ENCODE data around the gene EML6.

EML6 gene

GRCh38 chr2:54936766-54937165 lies 213.3 kb downstream of the EML6 start:
- H2BK5ac ChIP-seq (ENCODE audit: low read length) = no peak overlapping the region
- H3K4ac ChIP-seq (ENCODE audit: low read depth, low read length) = no peak overlapping the region
- H2BK15ac ChIP-seq (replicated peaks; ENCODE audit: low read depth) = no peak overlapping the region
- no peaks in the 10 kb centered on the region for H3K36me3 ChIP-seq (ENCODE audit: control insufficient read depth, insufficient read depth, low read length)
- no peak overlapping the region for H3K18ac ChIP-seq (ENCODE audit: low read length)
- no peaks in the 10 kb centered on the region for H3K79me2 ChIP-seq (ENCODE audit: control insufficient read depth, insufficient read depth, low read length)
- no peak overlapping the region for H3K23ac ChIP-seq (ENCODE audit: low read length)
- no peak overlapping the region for H2AK5ac ChIP-seq (ENCODE audit: low read length)
- no peaks in the 10 kb centered on the region for H3K27me3 ChIP-seq (ENCODE audit: insufficient read depth, low read length, poor library complexity)
- no peak overlapping the region for H3K56ac ChIP-seq (ENCODE audit: low read length)
- no peaks in the 10 kb centered on the region for H3K79me1 ChIP-seq (ENCODE audit: low read length)
- DNase-seq = no peak
- no peak overlapping the region for H3K4me2 ChIP-seq (ENCODE audit: low read length)
- H3K27ac ChIP-seq (ENCODE audit: low read depth, low read length) = no peak overlapping the region
- no peaks in the 10 kb centered on the region for H3K4me1 ChIP-seq (ENCODE audit: control insufficient read depth, low read depth, low read length)
- no peak overlapping the region for H4K5ac ChIP-seq (ENCODE audit: low read length)
- H2BK120ac ChIP-seq (ENCODE audit: low read depth, low read length) = no peak overlapping the region
- WGBS (ENCODE audit: extremely low coverage, insufficient coverage, low lambda C conversion rate) = no CpG with 5 or more reads among the region's 8 CpGs
- H4K8ac ChIP-seq (ENCODE audit: low read depth, low read length) = no peak overlapping the region
- H3K4me3 ChIP-seq (ENCODE audit: low read length) = no peak overlapping the region
- H3K9ac ChIP-seq (ENCODE audit: low read length) = no peak overlapping the region

- no peak overlapping the region for H4K8ac ChIP-seq (ENCODE audit: low read depth, low read length)
- H3K9ac ChIP-seq (ENCODE audit: low read length) = no peak overlapping the region
- H3K4me1 ChIP-seq (ENCODE audit: control insufficient read depth, low read depth, low read length) = no peaks in the 10 kb centered on the region
- H3K18ac ChIP-seq (ENCODE audit: low read length) = no peak overlapping the region
- H3K27ac ChIP-seq (ENCODE audit: low read depth, low read length) = no peak overlapping the region
- no peak for DNase-seq
- H3K27me3 ChIP-seq (ENCODE audit: insufficient read depth, low read length, poor library complexity) = no peaks in the 10 kb centered on the region
- H3K79me1 ChIP-seq (ENCODE audit: low read length) = no peaks in the 10 kb centered on the region
- H3K36me3 ChIP-seq (ENCODE audit: control insufficient read depth, insufficient read depth, low read length) = no peaks in the 10 kb centered on the region
- no peak overlapping the region for H2AK5ac ChIP-seq (ENCODE audit: low read length)
- H3K4me3 ChIP-seq (ENCODE audit: low read length) = no peak overlapping the region
- no peak overlapping the region for H3K56ac ChIP-seq (ENCODE audit: low read length)
- H2BK5ac ChIP-seq (ENCODE audit: low read length) = no peak overlapping the region
- H4K5ac ChIP-seq (ENCODE audit: low read length) = no peak overlapping the region
- no peak overlapping the region for H3K23ac ChIP-seq (ENCODE audit: low read length)
- H3K4me2 ChIP-seq (ENCODE audit: low read length) = no peak overlapping the region
- no peaks in the 10 kb centered on the region for H3K79me2 ChIP-seq (ENCODE audit: control insufficient read depth, insufficient read depth, low read length)
- no peak overlapping the region for H2BK120ac ChIP-seq (ENCODE audit: low read depth, low read length)
- H2BK15ac ChIP-seq (replicated peaks; ENCODE audit: low read depth) = no peak overlapping the region
- WGBS (ENCODE audit: extremely low coverage, insufficient coverage, low lambda C conversion rate) = no CpG with 5 or more reads among the region's 7 CpGs
- H3K4ac ChIP-seq (ENCODE audit: low read depth, low read length) = no peak overlapping the region
Observed at GRCh38 chr2:54939446-54940118, 216.1 kb downstream of the EML6 start.

GRCh38 chr2:54940723-54941122 lies 217.3 kb downstream of the EML6 start:
- H3K36me3 ChIP-seq (ENCODE audit: control insufficient read depth, insufficient read depth, low read length) = no peaks in the 10 kb centered on the region
- H2BK120ac ChIP-seq (ENCODE audit: low read depth, low read length) = no peak overlapping the region
- no peak overlapping the region for H3K23ac ChIP-seq (ENCODE audit: low read length)
- H3K18ac ChIP-seq (ENCODE audit: low read length) = no peak overlapping the region
- no peak overlapping the region for H2AK5ac ChIP-seq (ENCODE audit: low read length)
- H3K4ac ChIP-seq (ENCODE audit: low read depth, low read length) = no peak overlapping the region
- no peaks in the 10 kb centered on the region for H3K79me2 ChIP-seq (ENCODE audit: control insufficient read depth, insufficient read depth, low read length)
- no peak overlapping the region for H3K4me3 ChIP-seq (ENCODE audit: low read length)
- H3K4me1 ChIP-seq (ENCODE audit: control insufficient read depth, low read depth, low read length) = peaks cover 5% of the 10 kb centered on the region
- no peak overlapping the region for H4K5ac ChIP-seq (ENCODE audit: low read length)
- H3K4me2 ChIP-seq (ENCODE audit: low read length) = no peak overlapping the region
- H3K27me3 ChIP-seq (ENCODE audit: insufficient read depth, low read length, poor library complexity) = no peaks in the 10 kb centered on the region
- H3K9ac ChIP-seq (ENCODE audit: low read length) = no peak overlapping the region
- H3K79me1 ChIP-seq (ENCODE audit: low read length) = no peaks in the 10 kb centered on the region
- no CpG with 5 or more reads among the region's 3 CpGs for WGBS (ENCODE audit: extremely low coverage, insufficient coverage, low lambda C conversion rate)
- H2BK5ac ChIP-seq (ENCODE audit: low read length) = no peak overlapping the region
- no peak overlapping the region for H4K8ac ChIP-seq (ENCODE audit: low read depth, low read length)
- DNase-seq = no peak
- H3K56ac ChIP-seq (ENCODE audit: low read length) = no peak overlapping the region
- no peak overlapping the region for H3K27ac ChIP-seq (ENCODE audit: low read depth, low read length)
- H2BK15ac ChIP-seq (replicated peaks; ENCODE audit: low read depth) = no peak overlapping the region

GRCh38 chr2:54941248-54941984 lies 218.0 kb downstream of the EML6 start:
- no CpG with 5 or more reads among the region's 15 CpGs for WGBS (ENCODE audit: extremely low coverage, insufficient coverage, low lambda C conversion rate)
- Histone ChIP-seq H3K9ac (ENCODE audit: low read length) (no peak overlapping the region), H3K27me3 (ENCODE audit: insufficient read depth, low read length, poor library complexity) (no peaks in the 10 kb centered on the region), H3K79me2 (ENCODE audit: control insufficient read depth, insufficient read depth, low read length) (no peaks in the 10 kb centered on the region), H3K4ac (ENCODE audit: low read depth, low read length) (no peak overlapping the region), H2AK5ac (ENCODE audit: low read length) (no peak overlapping the region), H2BK15ac (replicated peaks; ENCODE audit: low read depth) (no peak overlapping the region), H4K8ac (ENCODE audit: low read depth, low read length) (no peak overlapping the region), H2BK120ac (ENCODE audit: low read depth, low read length) (no peak overlapping the region), H3K79me1 (ENCODE audit: low read length) (no peaks in the 10 kb centered on the region), H3K56ac (ENCODE audit: low read length) (no peak overlapping the region), H4K5ac (ENCODE audit: low read length) (no peak overlapping the region), H3K36me3 (ENCODE audit: control insufficient read depth, insufficient read depth, low read length) (no peaks in the 10 kb centered on the region), H3K4me2 (ENCODE audit: low read length) (no peak overlapping the region), H3K18ac (ENCODE audit: low read length) (no peak overlapping the region), H3K4me1 (ENCODE audit: control insufficient read depth, low read depth, low read length) (peaks cover 11% of the 10 kb centered on the region), H3K4me3 (ENCODE audit: low read length) (no peak overlapping the region), H3K27ac (ENCODE audit: low read depth, low read length) (no peak overlapping the region), H2BK5ac (ENCODE audit: low read length) (no peak overlapping the region), H3K23ac (ENCODE audit: low read length) (no peak overlapping the region)
- DNase-seq = no peak

DNA sequence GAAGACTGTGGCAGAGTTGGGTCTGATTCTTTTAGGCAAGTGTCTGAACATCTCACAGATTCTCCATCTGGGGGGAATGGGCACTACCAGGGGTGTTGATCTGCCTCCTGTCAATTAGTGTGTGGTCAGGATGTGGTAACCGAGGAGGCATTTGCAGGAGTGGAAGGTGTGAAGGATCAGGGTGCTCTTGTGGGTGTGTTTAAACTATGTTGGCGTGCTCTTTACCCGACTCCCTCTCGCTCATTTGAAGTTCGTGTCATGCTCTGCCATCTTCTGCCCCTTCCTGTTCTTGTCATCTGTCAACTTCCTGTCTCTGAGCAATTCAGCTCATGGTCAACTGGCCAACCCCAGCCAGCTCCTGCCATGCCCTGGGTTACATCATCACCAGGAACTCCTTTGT lies 218.9 kb downstream of the EML6 start:
- H2BK5ac ChIP-seq (ENCODE audit: low read length) = no peak overlapping the region
- no CpG with 5 or more reads among the region's 5 CpGs for WGBS (ENCODE audit: extremely low coverage, insufficient coverage, low lambda C conversion rate)
- no peak overlapping the region for H3K27ac ChIP-seq (ENCODE audit: low read depth, low read length)
- H2AK5ac ChIP-seq (ENCODE audit: low read length) = no peak overlapping the region
- H3K4me3 ChIP-seq (ENCODE audit: low read length) = no peak overlapping the region
- H3K4me1 ChIP-seq (ENCODE audit: control insufficient read depth, low read depth, low read length) = peaks cover 16% of the 10 kb centered on the region
- H3K4ac ChIP-seq (ENCODE audit: low read depth, low read length) = no peak overlapping the region
- no peak overlapping the region for H3K23ac ChIP-seq (ENCODE audit: low read length)
- no peaks in the 10 kb centered on the region for H3K27me3 ChIP-seq (ENCODE audit: insufficient read depth, low read length, poor library complexity)
- H2BK120ac ChIP-seq (ENCODE audit: low read depth, low read length) = no peak overlapping the region
- no peaks in the 10 kb centered on the region for H3K36me3 ChIP-seq (ENCODE audit: control insufficient read depth, insufficient read depth, low read length)
- H3K79me2 ChIP-seq (ENCODE audit: control insufficient read depth, insufficient read depth, low read length) = no peaks in the 10 kb centered on the region
- no peaks in the 10 kb centered on the region for H3K79me1 ChIP-seq (ENCODE audit: low read length)
- H3K18ac ChIP-seq (ENCODE audit: low read length) = no peak overlapping the region
- H3K56ac ChIP-seq (ENCODE audit: low read length) = no peak overlapping the region
- DNase-seq = no peak
- no peak overlapping the region for H3K4me2 ChIP-seq (ENCODE audit: low read length)
- H4K8ac ChIP-seq (ENCODE audit: low read depth, low read length) = no peak overlapping the region
- no peak overlapping the region for H4K5ac ChIP-seq (ENCODE audit: low read length)
- no peak overlapping the region for H2BK15ac ChIP-seq (replicated peaks; ENCODE audit: low read depth)
- no peak overlapping the region for H3K9ac ChIP-seq (ENCODE audit: low read length)

Measured in mesendoderm (in vitro differentiated cells).